ENCODE measurements around the gene MARK4. TPM values are rescaled to one million over a fixed set of nuclear protein-coding genes. Genes with fewer than 3 reads are reported as not detected.

The MARK4 gene
- total RNA-seq, 2 donors from 2014 or later = 24.3 to 120 TPM

GRCh38 chr19:45314708-45315245 is 63.7 kb downstream of the MARK4 start:
- H3K27me3 ChIP-seq (replicated peaks; ENCODE audit: insufficient read depth) = no peaks in the 10 kb centered on the region

GRCh38 chr19:45315304-45315703 is 64.2 kb downstream of the MARK4 start:
- intact Hi-C loops (cut with DNase I) = no loop called here
- H3K27me3 ChIP-seq (replicated peaks; ENCODE audit: insufficient read depth) = no peaks in the 10 kb centered on the region
- no peak overlapping the region for H3K4me3 ChIP-seq
- H3K9me3 ChIP-seq = no peaks in the 10 kb centered on the region
- WGBS = 60% methylated on average over 21 of the region's 21 CpGs
- H3K36me3 ChIP-seq = no peaks in the 10 kb centered on the region
- no peak for DNase-seq (ENCODE audit: low spot score)
- H3K4me1 ChIP-seq (replicated peaks) = no peaks in the 10 kb centered on the region
- H3K27ac ChIP-seq = no peak overlapping the region
- TF ChIP-seq POLR2A (IDR thresholded peaks at IDR 0.05) = no peak
- no peak for TF ChIP-seq CTCF (IDR thresholded peaks at IDR 0.05)
- TF ChIP-seq POLR2AphosphoS5 (IDR thresholded peaks at IDR 0.05) = no peak

More at GRCh38 chr19:45314708-45315245, 63.7 kb downstream of the MARK4 start:
- no peak overlapping the region for H3K27ac ChIP-seq
- intact Hi-C loops (cut with DNase I) = no loop called here
- 71% methylated on average over 8 of the region's 8 CpGs for WGBS
- H3K4me3 ChIP-seq = no peak overlapping the region
- no peak for TF ChIP-seq POLR2A (IDR thresholded peaks at IDR 0.05)
- TF ChIP-seq CTCF (IDR thresholded peaks at IDR 0.05) = no peak
- TF ChIP-seq POLR2AphosphoS5 (IDR thresholded peaks at IDR 0.05) = no peak
- no peaks in the 10 kb centered on the region for H3K4me1 ChIP-seq (replicated peaks)
- no peaks in the 10 kb centered on the region for H3K36me3 ChIP-seq
- H3K9me3 ChIP-seq = no peaks in the 10 kb centered on the region
- no peak for DNase-seq (ENCODE audit: low spot score)

- TF ChIP-seq POLR2A (IDR thresholded peaks at IDR 0.05) = no peak
- no peak for TF ChIP-seq POLR2AphosphoS5 (IDR thresholded peaks at IDR 0.05)
- no peak for TF ChIP-seq CTCF (IDR thresholded peaks at IDR 0.05)
- 81% methylated on average over 12 of the region's 12 CpGs for WGBS
- no peak for DNase-seq (ENCODE audit: low spot score)
- H3K36me3 ChIP-seq = no peaks in the 10 kb centered on the region
- H3K27me3 ChIP-seq (replicated peaks; ENCODE audit: insufficient read depth) = no peaks in the 10 kb centered on the region
- H3K27ac ChIP-seq = no peak overlapping the region
- intact Hi-C loops (cut with DNase I) = no loop called here
- no peaks in the 10 kb centered on the region for H3K4me1 ChIP-seq (replicated peaks)
- no peak overlapping the region for H3K4me3 ChIP-seq
- H3K9me3 ChIP-seq = no peaks in the 10 kb centered on the region
Observed at GRCh38 chr19:45320997-45321775, 70.1 kb downstream of the MARK4 start.

GRCh38 chr19:45321848-45322247 is 70.8 kb downstream of the MARK4 start:
- DNase-seq (ENCODE audit: low spot score) = no peak
- no peak for TF ChIP-seq POLR2A (IDR thresholded peaks at IDR 0.05)
- H3K27ac ChIP-seq = no peak overlapping the region
- H3K4me1 ChIP-seq (replicated peaks) = no peaks in the 10 kb centered on the region
- H3K4me3 ChIP-seq = no peak overlapping the region
- H3K36me3 ChIP-seq = no peaks in the 10 kb centered on the region
- WGBS = 47% methylated on average over 6 of the region's 7 CpGs
- H3K9me3 ChIP-seq = no peaks in the 10 kb centered on the region
- intact Hi-C loops (cut with DNase I) = no loop called here
- no peaks in the 10 kb centered on the region for H3K27me3 ChIP-seq (replicated peaks; ENCODE audit: insufficient read depth)

- DNase-seq (ENCODE audit: low spot score) = no peak
- H3K27me3 ChIP-seq (replicated peaks; ENCODE audit: insufficient read depth) = no peaks in the 10 kb centered on the region
- H3K27ac ChIP-seq = no peak overlapping the region
- WGBS = 61% methylated on average over 11 of the region's 11 CpGs
- H3K36me3 ChIP-seq = no peaks in the 10 kb centered on the region
- intact Hi-C loops (cut with DNase I) = no loop called here
- no peak overlapping the region for H3K4me3 ChIP-seq
- TF ChIP-seq POLR2AphosphoS5 (IDR thresholded peaks at IDR 0.05) (no peak), CTCF (IDR thresholded peaks at IDR 0.05) (no peak), POLR2A (IDR thresholded peaks at IDR 0.05) (no peak)
- H3K4me1 ChIP-seq (replicated peaks) = no peaks in the 10 kb centered on the region
- H3K9me3 ChIP-seq = no peaks in the 10 kb centered on the region
Observed at GRCh38 chr19:45322311-45322710, 71.2 kb downstream of the MARK4 start.
